Measurements from ENCODE around the gene PIK3R6.

PIK3R6 gene

GRCh38 chr17:8836821-8837562, 30.5 kb downstream of the PIK3R6 start:
- TF ChIP-seq CTCF (IDR thresholded peaks at IDR 0.05; ENCODE audit: low read depth, low read length): no peak
- DNase-seq (ENCODE audit: low read depth in 2 of 2): no peak
- no peak overlapping the region for H3K4me3 ChIP-seq (replicated peaks in 1 of 2; ENCODE audit: low read depth in 2 of 2, low read length in 2 of 2)

- no peak for TF ChIP-seq CTCF (IDR thresholded peaks at IDR 0.05; ENCODE audit: low read depth, low read length)
- no peak for DNase-seq (ENCODE audit: low read depth in 2 of 2)
Observed at GRCh38 chr17:8835631-8836364, 31.7 kb downstream of the PIK3R6 start.

GRCh38 chr17:8835106-8835505, 32.4 kb downstream of the PIK3R6 start:
- DNase-seq (ENCODE audit: low read depth in 2 of 2): no peak
- H3K4me3 ChIP-seq (replicated peaks in 1 of 2; ENCODE audit: low read depth in 2 of 2, low read length in 2 of 2): no peak overlapping the region
- TF ChIP-seq CTCF (IDR thresholded peaks at IDR 0.05; ENCODE audit: low read depth, low read length): no peak

More at GRCh38 chr17:8835631-8836364, 31.7 kb downstream of the PIK3R6 start:
- no peak overlapping the region for H3K4me3 ChIP-seq (replicated peaks in 1 of 2; ENCODE audit: low read depth in 2 of 2, low read length in 2 of 2)

GRCh38 chr17:8832711-8833352, 34.6 kb downstream of the PIK3R6 start:
- H3K4me3 ChIP-seq (replicated peaks in 1 of 2; ENCODE audit: low read depth in 2 of 2, low read length in 2 of 2): no peak overlapping the region
- DNase-seq (ENCODE audit: low read depth in 2 of 2): no peak
- peak; percentile 35 for TF ChIP-seq CTCF (IDR thresholded peaks at IDR 0.05; ENCODE audit: low read depth, low read length)

GRCh38 chr17:8831234-8831849, 36.1 kb downstream of the PIK3R6 start:
- H3K4me3 ChIP-seq (replicated peaks in 1 of 2; ENCODE audit: low read depth in 2 of 2, low read length in 2 of 2): no peak overlapping the region
- no peak for DNase-seq (ENCODE audit: low read depth in 2 of 2)
- no peak for TF ChIP-seq CTCF (IDR thresholded peaks at IDR 0.05; ENCODE audit: low read depth, low read length)

- H3K4me3 ChIP-seq (replicated peaks in 1 of 2; ENCODE audit: low read depth in 2 of 2, low read length in 2 of 2): no peak overlapping the region
- DNase-seq (ENCODE audit: low read depth in 2 of 2): no peak
- no peak for TF ChIP-seq CTCF (IDR thresholded peaks at IDR 0.05; ENCODE audit: low read depth, low read length)
Observed at GRCh38 chr17:8830141-8830540, 37.3 kb downstream of the PIK3R6 start.

Measured in cardiac fibroblast (primary cell).